ENCODE results near the gene DEUP1.

DNA sequence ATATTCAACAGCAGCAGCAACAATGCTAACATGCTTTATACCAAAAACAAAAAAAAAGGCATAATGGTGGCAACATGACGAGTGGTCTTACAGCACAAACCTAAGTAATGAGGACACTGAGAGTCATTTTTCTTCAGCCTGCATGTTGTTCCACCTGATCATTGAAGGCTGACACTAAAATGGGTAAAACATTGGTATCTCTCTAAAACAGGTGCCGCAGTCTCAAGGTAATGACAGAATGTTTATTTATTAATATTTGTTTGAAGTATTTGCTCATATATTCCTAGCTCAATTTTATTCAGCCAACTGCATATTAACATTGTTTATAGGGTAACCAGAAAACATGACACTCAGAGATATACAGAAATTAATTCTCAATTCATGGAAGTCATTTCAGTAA lies 8.3 kb upstream of the DEUP1 start:
- TF ChIP-seq, protein P1, sequence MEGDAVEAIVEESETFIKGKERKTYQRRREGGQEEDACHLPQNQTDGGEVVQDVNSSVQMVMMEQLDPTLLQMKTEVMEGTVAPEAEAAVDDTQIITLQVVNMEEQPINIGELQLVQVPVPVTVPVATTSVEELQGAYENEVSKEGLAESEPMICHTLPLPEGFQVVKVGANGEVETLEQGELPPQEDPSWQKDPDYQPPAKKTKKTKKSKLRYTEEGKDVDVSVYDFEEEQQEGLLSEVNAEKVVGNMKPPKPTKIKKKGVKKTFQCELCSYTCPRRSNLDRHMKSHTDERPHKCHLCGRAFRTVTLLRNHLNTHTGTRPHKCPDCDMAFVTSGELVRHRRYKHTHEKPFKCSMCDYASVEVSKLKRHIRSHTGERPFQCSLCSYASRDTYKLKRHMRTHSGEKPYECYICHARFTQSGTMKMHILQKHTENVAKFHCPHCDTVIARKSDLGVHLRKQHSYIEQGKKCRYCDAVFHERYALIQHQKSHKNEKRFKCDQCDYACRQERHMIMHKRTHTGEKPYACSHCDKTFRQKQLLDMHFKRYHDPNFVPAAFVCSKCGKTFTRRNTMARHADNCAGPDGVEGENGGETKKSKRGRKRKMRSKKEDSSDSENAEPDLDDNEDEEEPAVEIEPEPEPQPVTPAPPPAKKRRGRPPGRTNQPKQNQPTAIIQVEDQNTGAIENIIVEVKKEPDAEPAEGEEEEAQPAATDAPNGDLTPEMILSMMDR (conservative IDR thresholded peaks at IDR 0.05): no peak
- TF ChIP-seq ZFX (IDR thresholded peaks at IDR 0.05): no peak

Measured in C4-2B (cell line).